ENCODE data around the gene GFRA1.
A peak's percentile ranks its signal among the peaks of the same experiment; 100 is the strongest.

GFRA1 gene

DNA sequence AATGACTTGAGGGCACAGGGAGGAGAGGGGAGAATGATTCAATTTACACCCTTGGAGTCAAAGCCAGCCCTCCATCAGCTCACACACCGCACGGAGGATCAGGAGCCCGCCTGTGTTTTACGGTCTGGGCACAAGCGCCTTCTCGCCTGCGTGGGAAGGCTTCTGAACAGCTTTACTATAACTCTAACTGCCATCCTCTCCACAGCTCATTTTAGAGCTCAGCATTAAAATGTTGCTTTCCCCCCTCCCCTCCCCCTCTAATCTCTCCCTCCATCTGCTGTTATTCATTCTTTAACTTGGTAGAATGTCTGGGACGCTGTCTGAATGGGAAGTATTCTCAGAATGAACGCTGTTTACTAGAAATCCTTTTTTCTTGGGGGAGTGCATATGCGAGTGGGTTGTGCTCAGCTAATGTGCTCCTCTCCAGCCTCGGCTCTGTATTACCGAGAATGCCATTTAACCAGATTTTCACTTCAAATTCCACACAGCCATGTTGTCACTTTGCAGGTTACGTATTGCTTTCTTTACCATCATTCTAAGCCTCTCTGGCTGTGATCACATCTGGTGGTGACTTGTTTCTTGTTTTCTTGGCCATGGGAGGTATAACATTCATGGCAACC is 140.1 kb downstream of the GFRA1 start:
- peak in 1 of 51 donors; percentile 3 for DNase-seq

- DNase-seq, result no peak
Observed at GRCh38 chr10:116130006-116130405, 143.0 kb downstream of the GFRA1 start.

GRCh38 chr10:116126954-116127695 is 145.9 kb downstream of the GFRA1 start:
- no peak for DNase-seq

DNA sequence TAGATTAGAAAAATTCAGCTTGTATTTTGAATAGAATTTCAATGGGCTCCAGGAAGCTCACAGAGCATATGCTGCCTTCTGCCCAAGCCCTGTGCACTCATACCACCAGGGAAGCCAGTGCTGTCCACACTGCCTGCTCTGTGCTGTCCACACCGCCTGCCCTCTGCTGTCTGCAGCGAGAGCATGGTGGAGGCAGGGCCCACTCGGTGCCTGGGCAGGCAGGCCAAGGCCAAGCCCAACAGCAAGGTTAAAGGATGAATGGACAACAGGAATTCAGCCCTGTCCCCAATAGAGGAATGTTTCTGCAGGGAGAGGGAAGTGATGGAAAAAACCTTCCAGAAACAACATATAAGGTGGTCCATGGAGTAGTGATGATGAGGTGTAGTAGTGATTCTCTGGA is 146.8 kb downstream of the GFRA1 start:
- no peak for DNase-seq

GRCh38 chr10:116125180-116125579 is 147.8 kb downstream of the GFRA1 start:
- DNase-seq, result no peak

- no peak for DNase-seq
Observed at GRCh38 chr10:116124777-116125176, 148.2 kb downstream of the GFRA1 start.

DNA sequence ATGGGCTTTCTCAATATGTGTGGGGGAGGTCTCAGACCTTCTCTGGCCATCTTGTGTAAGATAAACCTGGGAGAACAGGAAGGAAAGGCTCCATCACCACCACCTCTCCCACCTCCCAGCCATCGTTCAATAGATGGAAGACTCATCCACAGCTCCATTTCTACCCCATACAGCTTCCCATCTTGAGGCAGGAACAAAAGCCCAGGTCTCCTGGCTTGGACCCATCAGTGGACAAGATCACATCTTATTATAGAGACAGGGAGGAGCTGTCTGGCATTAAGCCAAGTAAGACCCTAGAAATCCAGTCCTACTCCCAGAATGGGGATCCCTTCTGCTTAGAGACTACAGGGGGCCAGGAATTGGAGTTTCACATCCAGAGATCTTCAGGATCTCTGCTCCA is 150.3 kb downstream of the GFRA1 start:
- DNase-seq, result no peak

DNA sequence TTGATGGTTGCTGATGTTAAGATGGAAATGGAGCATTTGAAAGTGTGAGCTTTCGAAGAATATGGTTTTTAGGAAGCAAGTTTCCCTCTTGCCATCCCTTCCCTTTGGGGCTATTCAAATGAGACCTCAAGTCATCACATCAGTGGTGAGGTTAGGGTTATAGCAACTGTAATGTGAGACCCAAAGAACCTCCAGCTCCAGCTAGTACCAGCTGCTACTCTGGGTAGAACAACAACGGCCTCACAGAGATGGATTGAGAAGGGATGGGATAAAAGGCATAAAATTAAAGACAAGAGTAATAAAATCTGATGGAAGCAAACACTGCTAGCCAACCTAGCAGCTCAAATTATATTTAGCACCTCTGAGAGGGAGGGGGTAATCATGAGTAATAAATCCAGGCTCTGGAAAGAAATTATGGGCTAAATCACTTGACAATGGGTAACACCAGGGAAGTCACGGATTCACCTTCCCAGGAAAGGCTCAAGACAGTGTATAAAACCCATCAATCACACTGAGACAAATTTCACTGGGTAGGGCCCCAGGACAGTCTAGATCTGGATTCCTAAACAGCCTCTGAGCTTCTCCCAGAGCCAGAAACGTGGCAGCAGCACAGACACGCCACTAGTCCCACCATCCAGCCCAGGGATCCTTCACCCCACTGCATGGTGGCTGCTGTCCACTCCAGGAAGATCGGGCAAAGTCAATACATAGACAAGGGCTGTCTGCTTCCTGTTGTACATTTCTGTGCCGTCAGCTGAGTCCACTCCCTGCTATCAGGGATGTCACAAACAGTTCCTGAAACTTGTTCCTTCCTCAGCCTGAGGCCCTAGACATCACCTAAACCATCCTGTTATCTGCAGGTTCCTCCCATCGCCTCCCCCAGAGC is 151.1 kb downstream of the GFRA1 start:
- DNase-seq, result no peak

DNA sequence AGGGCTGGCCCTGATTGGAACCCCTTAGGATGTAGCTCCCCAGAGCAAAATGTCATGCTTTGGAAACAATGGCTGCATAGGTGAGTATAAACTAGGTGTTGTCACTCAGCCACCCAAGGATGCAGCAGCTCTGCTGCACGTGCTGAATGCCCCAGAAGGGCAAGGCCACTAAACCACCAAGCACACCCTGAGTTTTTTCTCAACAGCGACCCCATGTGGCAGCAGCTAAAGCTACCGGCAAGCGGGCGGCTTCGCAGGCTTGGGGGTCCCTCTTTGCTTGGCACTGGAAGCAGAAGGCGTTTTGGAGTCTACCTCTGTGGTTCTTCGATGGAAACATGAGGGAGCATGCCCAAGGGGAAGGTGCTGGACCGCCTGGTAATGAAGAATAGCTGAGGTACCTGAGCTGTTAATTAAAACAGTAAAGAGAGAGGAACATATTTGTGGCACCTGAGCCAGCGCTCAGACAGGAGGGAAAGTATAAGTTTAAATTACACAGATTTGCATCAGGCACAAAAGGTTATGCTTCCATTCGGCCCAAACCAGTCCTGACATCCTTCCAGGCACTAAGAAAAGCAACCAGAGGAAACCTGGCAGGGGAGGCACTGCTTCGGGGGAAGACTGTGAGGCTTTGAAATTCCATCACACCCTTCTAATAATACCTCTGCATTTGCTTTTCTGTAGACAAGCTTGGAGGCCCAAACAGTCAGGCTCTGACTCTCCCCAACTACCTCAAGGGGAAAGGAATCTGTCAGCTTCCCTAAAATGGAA is 152.1 kb downstream of the GFRA1 start:
- no peak for DNase-seq

- DNase-seq, result no peak
Observed at GRCh38 chr10:116118847-116119246, 154.2 kb downstream of the GFRA1 start.

DNA sequence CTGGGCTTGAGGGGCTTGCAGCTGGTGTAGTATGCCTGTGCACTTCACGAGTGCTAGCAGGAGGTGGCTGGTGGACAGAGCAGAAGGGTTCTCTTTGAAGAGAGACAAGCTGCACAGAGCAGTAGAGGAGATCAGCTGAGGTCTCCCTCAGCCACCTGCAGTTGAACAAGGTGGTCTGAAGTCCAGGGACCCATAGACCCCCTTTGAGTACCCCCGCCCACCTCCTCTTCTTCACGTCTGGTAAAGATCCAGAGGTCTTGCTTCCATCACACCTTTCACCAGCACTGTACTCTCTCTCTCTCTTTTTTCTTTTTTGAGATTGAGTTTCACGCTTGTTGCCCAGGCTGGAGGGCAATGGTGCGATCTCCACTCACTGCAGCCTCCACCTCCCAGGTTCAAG is 157.2 kb downstream of the GFRA1 start:
- no peak for DNase-seq

DNA sequence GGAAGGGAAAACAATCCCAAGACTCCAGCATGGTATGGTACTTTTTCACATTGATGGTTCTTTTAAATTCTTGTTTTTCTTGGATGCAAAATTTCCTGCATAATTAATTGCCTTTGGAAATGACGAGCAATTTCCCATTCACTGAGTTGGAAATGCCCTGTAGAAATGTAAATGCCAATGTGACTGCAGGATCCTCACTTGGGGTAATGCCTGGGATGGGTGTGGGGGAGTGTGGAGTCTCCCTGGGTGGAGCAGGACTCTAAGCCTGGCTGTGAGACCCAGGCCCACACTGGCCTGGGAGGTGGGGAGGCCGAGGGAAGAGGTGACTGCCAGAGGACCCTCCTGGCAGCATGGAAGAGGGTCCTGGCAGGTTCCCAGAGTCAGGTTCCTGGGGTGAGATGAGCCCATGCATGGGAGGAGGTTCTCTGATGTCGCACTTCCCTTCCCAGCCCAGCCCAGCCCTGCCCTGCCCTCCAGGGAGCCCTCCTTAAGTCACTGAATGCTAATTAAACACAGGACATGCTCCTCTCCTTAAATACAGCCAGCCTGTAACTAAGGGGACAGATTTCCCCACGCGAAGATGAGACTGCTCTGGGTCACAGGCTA is 157.9 kb downstream of the GFRA1 start:
- no peak for DNase-seq

DNA sequence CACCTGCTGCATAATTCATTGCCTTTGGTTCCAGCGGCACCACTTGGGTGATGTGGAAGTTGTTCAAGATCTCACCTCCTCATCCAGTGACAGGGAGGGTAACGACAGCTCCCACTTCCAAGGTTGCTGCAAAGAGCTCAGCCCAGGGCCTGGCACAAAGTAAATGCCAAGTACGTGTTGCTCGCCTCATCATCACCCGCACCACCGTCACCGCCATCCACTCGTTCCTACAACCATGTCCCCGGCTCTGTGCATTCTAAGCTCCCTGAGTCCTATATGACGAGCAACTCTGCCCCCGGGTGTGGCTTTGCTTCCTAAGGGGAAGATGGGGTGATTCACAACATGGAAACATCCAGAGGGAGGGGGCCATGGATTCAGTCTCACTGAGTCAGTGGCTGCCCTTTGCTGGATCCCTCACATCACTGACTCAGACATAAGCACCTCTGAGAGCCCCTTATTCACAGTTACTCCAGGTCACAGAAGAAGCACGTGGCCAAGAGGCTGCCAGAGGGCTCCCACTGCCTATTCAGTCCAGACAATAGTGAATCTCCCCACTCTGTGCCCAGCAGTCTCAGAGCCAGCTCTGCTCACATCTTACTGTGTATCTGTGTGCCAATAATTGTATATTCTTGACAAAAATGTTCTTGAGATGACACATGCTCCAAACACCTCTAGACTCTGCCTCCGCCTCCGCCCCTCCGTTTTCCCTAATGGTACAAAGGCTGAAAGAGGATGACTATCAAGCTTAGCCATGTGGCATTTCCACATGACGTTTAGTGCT is 159.1 kb downstream of the GFRA1 start:
- DNase-seq, result peak in 5 of 51 donors; percentile 10 to 73 (median 39)

GRCh38 chr10:116112232-116113231 is 160.5 kb downstream of the GFRA1 start:
- DNase-seq, result no peak

- no peak for DNase-seq
Observed at GRCh38 chr10:116111483-116112095, 161.4 kb downstream of the GFRA1 start.

DNA sequence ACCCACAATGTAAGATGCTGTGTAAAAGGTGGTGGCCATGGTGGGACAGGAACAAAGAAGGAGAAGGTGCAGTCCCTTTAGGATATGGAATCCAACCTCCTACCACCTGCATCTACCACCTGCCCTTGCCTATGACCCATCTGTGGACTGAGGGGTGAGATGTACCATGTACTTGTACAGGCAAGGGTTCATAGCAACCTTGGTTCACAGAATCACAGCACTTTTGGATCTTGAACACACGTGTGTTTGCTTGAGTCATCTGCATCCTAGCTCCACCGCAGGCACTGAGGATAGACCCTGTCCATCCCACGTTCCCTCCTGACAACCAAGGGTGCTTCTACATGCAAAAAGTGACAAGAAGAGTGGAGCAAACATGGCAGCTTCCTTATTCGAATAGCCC is 162.3 kb downstream of the GFRA1 start:
- no peak for DNase-seq

DNA sequence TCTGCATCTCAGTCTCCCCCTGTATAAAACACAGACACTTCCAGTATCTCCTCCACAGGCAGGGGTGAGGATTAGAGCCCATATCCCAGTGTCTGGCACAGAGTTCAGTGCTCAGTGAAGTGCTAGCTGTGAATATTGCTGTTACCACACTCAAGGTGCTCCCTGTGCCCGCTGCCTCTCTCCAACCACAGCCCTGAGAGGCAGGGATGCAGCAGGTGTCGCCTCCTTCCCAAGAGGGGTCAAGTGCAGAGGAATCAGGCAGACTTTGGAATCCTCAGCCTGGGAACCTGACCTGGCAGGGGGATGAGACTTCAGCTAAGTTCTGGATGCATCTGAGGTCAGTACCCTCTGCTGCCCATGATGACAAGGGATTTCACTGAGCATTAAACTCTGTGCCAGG is 163.1 kb downstream of the GFRA1 start:
- no peak for DNase-seq

DNA sequence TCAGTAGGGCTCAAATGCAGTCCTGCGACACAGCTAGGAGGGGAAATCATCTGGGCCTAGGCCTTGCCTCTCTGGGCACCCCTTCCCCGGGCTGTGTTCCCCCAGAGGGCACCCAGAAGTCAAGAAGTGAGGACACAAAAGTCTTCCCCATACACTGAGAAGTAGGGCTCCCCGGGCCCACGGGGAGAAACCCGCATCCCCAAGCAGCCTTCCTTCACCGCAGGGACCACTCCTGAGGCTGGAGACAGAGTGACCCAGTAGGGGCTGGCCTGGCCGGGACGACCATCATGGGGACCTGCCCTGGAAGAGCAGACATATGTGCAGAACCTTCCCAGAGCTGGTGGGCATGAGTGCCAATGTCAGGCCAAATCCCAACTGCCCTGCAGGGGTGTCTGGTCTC is 163.5 kb downstream of the GFRA1 start:
- no peak for DNase-seq

GRCh38 chr10:116108095-116108494 is 164.9 kb downstream of the GFRA1 start:
- DNase-seq, result no peak

All from hypothalamus (tissue), 51 donors.